Central memory CD8-positive, alpha-beta T cell (primary cell): ENCODE results near the gene HSPB6.
"Not testable (repeated sequence)": the region's sequence is repeated elsewhere in the genome, so short reads cannot be mapped to it uniquely, and the experiment has no call there.

Experiments used
- ATAC-seq: fragments of 150-1000 bp; cut with Tn5 transposase; replicated peaks from 2 replicates; pipeline ENCODE4 v1.10.0; 2022; ENCODE audit warnings: mild to moderate bottlenecking, moderate FRiP score, moderate number of reproducible peaks; ENCODE audit not compliant: poor library complexity, severe bottlenecking; ENCODE audit errors: extremely low read depth
- DNase-seq, 2 donors: peaks; one replicate each; pipeline ENCODE4 v3.0.0; 2021; ENCODE audit warnings: low spot score in 2 of 2
- H3K27ac Mint-ChIP-seq: one replicate; pipeline ENCODE4 v1.8.0; 2022; ENCODE audit warnings: low read depth, mild to moderate bottlenecking, moderate library complexity, mixed read lengths
- H3K27me3 Mint-ChIP-seq: one replicate; pipeline ENCODE4 v1.8.0; 2022; ENCODE audit warnings: mixed read lengths
- H3K36me3 Mint-ChIP-seq: one replicate; pipeline ENCODE4 v1.8.0; 2022; ENCODE audit warnings: mild to moderate bottlenecking, moderate library complexity, mixed read lengths; ENCODE audit not compliant: insufficient read depth
- H3K4me1 Mint-ChIP-seq: one replicate; pipeline ENCODE4 v1.8.0; 2022; ENCODE audit warnings: mixed read lengths
- H3K4me3 Mint-ChIP-seq: one replicate; pipeline ENCODE4 v1.8.0; 2022; ENCODE audit warnings: mild to moderate bottlenecking, moderate library complexity, mixed read lengths
- H3K9me3 Mint-ChIP-seq: one replicate; pipeline ENCODE4 v1.8.0; 2022; ENCODE audit warnings: mixed read lengths

The HSPB6 gene

GRCh38 chr19:35756377-35757230 is at the start of gene HSPB6:
HSPB6 (minus strand) TSS chr19:35757029; CDS start chr19:35757008, 21 bp downstream.
- H3K36me3 Mint-ChIP-seq, result peaks cover 11% of the 10 kb centered on the region
- no peak for ATAC-seq
- H3K27me3 Mint-ChIP-seq, result no peaks in the 10 kb centered on the region

DNA sequence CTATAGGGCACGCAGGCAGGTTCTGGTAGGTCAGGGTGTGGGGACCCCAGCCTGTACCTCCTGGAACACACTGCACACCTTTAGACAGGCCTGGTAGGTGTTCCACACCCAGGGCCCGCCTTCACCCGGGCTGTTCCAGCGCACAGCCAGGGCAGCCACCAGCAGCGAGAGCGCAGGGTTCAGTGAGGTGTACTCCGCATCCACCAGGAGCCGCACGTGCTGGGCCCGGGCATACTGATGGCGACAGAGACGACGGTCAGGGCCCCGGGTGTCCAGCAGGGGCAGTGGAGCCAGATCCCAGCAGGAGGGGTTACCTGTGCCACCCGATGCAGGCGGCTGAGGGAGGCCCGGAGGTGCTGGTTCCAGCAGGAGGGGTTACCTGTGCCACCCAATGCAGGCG is 49.8 kb upstream of the HSPB6 start:
- Mint-ChIP-seq H3K4me3 (no peak overlapping the region), H3K9me3 (no peaks in the 10 kb centered on the region), H3K27me3 (peaks cover 2% of the 10 kb centered on the region), H3K27ac (no peak overlapping the region), H3K36me3 (no peaks in the 10 kb centered on the region), H3K4me1 (peaks cover 11% of the 10 kb centered on the region)
- no peak for ATAC-seq
- no peak for DNase-seq

More at GRCh38 chr19:35756377-35757230, at the start of gene HSPB6:
- H3K9me3 Mint-ChIP-seq, result no peaks in the 10 kb centered on the region
- DNase-seq, result no peak
- H3K4me3 Mint-ChIP-seq, result peak within 1 kb of the TSS; percentile 93
- peaks cover 14% of the 10 kb centered on the region for H3K4me1 Mint-ChIP-seq
- H3K27ac Mint-ChIP-seq, result peak within 1 kb of the TSS; percentile 94

DNA sequence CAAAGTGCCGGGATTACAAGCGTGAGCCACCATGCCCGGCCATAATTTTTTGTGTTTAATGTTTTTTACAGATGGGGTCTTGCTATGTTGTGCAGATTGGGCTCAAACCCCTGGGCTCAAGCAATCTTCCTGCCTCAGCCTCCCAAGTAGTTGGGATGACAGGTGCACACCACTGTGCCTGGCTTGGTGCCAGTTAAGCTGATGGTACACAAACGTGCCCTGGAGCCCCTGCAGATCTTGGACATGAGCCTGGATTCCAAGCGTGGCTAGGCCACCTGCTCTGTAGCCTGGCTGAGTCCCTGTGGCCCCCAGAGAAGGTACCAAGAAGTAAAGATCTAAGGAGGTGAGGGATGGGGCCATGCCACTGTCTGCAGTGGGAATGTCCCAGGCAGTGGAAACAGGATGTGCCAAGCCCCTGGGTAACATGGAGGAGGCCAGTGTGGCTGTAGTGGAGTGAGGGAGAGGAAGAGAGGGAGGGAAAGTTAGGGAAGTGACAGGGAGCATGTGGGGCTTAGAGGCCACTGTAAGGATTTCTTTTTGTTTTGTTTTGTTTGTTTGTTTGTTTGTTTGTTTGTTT is 48.8 kb upstream of the HSPB6 start:
- Mint-ChIP-seq H3K36me3 (no peaks in the 10 kb centered on the region), H3K27me3 (no peaks in the 10 kb centered on the region), H3K27ac (no peak overlapping the region), H3K9me3 (no peaks in the 10 kb centered on the region), H3K4me1 (peaks cover 11% of the 10 kb centered on the region), H3K4me3 (no peak overlapping the region)
- ATAC-seq (no peak), DNase-seq (no peak)

GRCh38 chr19:35801828-35802227 is 45.0 kb upstream of the HSPB6 start:
- Mint-ChIP-seq H3K27me3 (peaks cover 9% of the 10 kb centered on the region), H3K4me3 (no peak overlapping the region), H3K4me1 (peaks cover 16% of the 10 kb centered on the region), H3K27ac (no peak overlapping the region), H3K36me3 (no peaks in the 10 kb centered on the region), H3K9me3 (no peaks in the 10 kb centered on the region)
- DNase-seq (no peak), ATAC-seq (no peak)

DNA sequence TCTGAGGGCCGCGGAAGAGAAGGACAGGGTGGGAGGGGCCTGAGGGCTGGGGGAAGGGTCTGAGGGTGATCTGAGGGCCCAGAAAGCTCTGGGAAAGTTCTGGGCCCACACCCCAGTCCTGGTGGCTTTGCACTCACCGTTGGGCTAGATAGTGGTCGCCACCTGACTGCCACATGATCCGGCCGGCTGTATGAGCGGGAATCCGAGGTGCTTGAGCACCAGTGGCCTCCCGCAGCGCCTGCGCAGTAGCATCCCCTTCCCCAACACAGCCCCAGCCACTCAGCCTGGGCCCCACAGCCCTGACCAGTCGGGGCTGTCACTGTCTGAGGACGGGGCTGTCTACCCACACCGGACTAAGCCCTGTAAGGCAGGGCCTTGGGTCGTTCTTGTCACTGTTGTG is 40.8 kb upstream of the HSPB6 start:
- H3K9me3 Mint-ChIP-seq, result no peaks in the 10 kb centered on the region
- peaks cover 37% of the 10 kb centered on the region for H3K27me3 Mint-ChIP-seq
- DNase-seq (no peak), ATAC-seq (no peak)
- no peak overlapping the region for H3K4me3 Mint-ChIP-seq
- H3K4me1 Mint-ChIP-seq, result peaks cover 8% of the 10 kb centered on the region
- no peak overlapping the region for H3K27ac Mint-ChIP-seq
- H3K36me3 Mint-ChIP-seq, result no peaks in the 10 kb centered on the region

DNA sequence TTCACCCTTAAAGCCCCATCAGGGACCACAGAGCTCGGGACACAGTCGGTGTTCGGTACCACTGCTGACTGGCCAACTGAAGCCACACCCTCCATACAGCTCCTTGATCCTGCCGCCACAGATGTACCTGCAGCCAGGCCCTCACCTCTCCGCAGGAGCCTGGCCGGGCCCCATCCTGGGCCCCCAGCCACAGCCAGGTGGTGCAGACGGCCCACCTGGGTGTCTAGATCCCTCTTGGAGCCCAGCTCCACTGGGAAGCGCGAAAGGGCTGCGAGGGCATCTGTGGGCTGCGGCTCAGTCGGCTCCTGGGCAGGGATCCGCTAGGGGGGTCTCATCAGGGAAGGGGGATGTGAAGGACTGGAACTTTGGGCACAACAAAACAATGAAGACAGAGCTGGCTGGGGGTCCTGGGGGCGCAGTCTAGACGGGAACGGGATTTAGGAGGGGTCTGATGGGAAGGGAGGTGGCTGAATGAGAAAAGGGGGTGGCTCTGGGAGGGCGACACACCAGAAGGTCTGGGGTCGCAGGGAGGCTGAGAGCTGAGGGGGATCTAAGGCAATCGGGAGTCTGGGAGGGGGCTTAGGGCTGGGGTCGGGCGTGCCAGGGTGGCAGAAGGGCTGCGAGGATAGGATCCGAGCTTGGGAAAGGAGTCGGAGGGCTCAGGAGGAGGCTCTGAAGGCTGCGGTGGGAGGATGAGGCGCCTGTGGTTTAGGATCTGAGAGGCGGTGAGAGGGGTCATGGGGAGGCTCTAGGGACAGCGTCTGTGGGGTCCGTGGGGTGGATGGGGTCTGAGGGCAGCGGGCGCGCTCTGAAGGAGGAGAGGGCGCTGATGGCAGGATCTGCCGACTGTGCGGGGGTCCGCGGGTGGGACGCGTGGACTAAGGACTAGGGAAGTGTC is 40.1 kb upstream of the HSPB6 start:
- no peak overlapping the region for H3K4me3 Mint-ChIP-seq
- no peaks in the 10 kb centered on the region for H3K9me3 Mint-ChIP-seq
- no peaks in the 10 kb centered on the region for H3K36me3 Mint-ChIP-seq
- H3K27me3 Mint-ChIP-seq, result peaks cover 43% of the 10 kb centered on the region
- DNase-seq (no peak), ATAC-seq (no peak)
- H3K27ac Mint-ChIP-seq, result no peak overlapping the region
- H3K4me1 Mint-ChIP-seq, result peaks cover 8% of the 10 kb centered on the region

DNA sequence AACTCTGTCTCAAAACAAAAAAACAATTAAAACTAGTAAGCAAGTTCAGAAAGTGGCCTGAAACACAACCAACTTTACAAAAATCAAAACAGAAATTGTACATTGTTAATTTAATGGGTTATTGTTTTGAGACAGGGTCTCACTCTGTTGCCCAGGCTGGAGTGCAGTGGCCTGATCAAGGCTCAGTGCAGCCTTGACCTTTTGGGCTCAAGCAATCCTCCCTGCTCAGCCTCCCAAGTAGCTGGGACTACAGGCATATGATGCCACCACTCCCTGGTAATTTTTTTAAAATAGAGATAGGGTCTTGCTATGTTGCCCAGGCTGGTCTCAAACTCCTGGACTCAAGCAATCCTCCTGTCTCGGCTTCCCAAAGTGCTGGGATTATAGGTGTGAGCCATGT is 38.7 kb upstream of the HSPB6 start:
- H3K27me3 Mint-ChIP-seq, result peaks cover 43% of the 10 kb centered on the region
- not testable (repeated sequence) for H3K9me3 Mint-ChIP-seq, H3K4me1 Mint-ChIP-seq, DNase-seq, H3K4me3 Mint-ChIP-seq, H3K36me3 Mint-ChIP-seq, ATAC-seq, H3K27ac Mint-ChIP-seq

GRCh38 chr19:35793381-35794165 is 36.7 kb upstream of the HSPB6 start:
- ATAC-seq (no peak), DNase-seq (no peak)
- H3K4me1 Mint-ChIP-seq, result peaks cover 8% of the 10 kb centered on the region
- H3K27ac Mint-ChIP-seq, result no peak overlapping the region
- peaks cover 43% of the 10 kb centered on the region for H3K27me3 Mint-ChIP-seq
- H3K4me3 Mint-ChIP-seq, result no peak overlapping the region
- H3K9me3 Mint-ChIP-seq, result no peaks in the 10 kb centered on the region
- no peaks in the 10 kb centered on the region for H3K36me3 Mint-ChIP-seq

DNA sequence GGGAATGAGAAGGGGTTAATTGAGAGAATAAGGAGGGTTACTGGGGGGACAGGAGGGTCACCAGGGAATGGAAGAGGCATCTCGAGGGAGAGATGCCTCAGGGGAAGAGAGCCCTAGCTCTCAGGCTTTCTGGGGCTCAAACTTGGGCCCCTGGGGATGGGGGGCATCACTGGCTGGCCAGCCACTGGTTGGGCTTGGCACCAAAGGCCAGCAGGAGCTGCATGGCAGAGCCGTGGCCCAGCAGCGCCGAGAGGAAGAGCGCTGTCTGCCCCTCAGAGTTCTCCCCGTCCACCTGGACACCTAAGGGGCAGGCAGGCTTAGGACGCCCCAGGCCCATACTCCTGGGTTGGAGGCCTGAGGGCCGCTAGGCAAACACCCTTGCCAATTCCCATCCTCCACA is 36.1 kb upstream of the HSPB6 start:
- Mint-ChIP-seq H3K27me3 (peaks cover 43% of the 10 kb centered on the region), H3K36me3 (peaks cover 2% of the 10 kb centered on the region), H3K4me1 (peaks cover 8% of the 10 kb centered on the region), H3K27ac (no peak overlapping the region), H3K4me3 (no peak overlapping the region), H3K9me3 (no peaks in the 10 kb centered on the region)
- ATAC-seq, result no peak
- DNase-seq, result no peak

- Mint-ChIP-seq H3K27ac (no peak overlapping the region), H3K27me3 (peaks cover 39% of the 10 kb centered on the region), H3K4me1 (peaks cover 7% of the 10 kb centered on the region), H3K36me3 (peaks cover 2% of the 10 kb centered on the region), H3K9me3 (no peaks in the 10 kb centered on the region), H3K4me3 (no peak overlapping the region)
- no peak for ATAC-seq
- DNase-seq, result no peak
These were observed 35.5 kb upstream of the HSPB6 start for GRCh38 chr19:35792312-35792711.

DNA sequence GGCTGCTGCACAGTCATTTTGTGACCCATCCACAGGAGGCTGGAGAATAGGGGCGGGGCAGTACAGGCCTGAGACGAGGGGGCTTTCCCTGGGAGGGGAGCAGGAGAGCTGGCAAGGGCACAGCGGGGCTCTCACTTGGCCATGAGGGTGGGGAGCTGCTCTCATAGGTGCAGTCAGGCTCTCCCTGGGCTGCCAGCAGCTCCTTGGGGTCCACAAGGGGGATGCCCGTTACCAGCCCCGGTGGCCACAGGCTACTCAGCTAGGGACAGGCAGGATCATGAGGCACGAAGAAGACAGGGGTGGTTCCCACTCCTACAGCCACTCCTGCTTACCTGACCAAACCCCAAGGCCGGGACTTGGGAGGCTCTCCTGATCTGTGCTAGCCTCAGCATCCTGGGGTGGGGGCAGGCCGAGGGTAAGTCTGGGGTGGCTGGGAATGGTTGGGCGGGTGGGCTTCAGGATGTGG is 35.0 kb upstream of the HSPB6 start:
- Mint-ChIP-seq H3K9me3 (no peaks in the 10 kb centered on the region), H3K36me3 (peaks cover 2% of the 10 kb centered on the region), H3K4me3 (no peak overlapping the region), H3K4me1 (peaks cover 3% of the 10 kb centered on the region), H3K27ac (no peak overlapping the region), H3K27me3 (peaks cover 34% of the 10 kb centered on the region)
- no peak for ATAC-seq
- DNase-seq, result no peak
